GM10266 (cell line): ENCODE results near the gene HIGD2A.

Source experiments
- DNase-seq: peaks from one replicate; pipeline ENCODE4 v3.0.0; 2012; ENCODE audit errors: extremely low spot score
- TF ChIP-seq, protein P1 (sequence below): IDR thresholded peaks from 2 replicates; pipeline ENCODE4 v1.5.1; 2012; ENCODE audit warnings: mild to moderate bottlenecking, low read depth; ENCODE audit not compliant: control insufficient read depth, insufficient read depth; ENCODE audit errors: missing control alignments

HIGD2A gene, protein sequence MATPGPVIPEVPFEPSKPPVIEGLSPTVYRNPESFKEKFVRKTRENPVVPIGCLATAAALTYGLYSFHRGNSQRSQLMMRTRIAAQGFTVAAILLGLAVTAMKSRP

DNA sequence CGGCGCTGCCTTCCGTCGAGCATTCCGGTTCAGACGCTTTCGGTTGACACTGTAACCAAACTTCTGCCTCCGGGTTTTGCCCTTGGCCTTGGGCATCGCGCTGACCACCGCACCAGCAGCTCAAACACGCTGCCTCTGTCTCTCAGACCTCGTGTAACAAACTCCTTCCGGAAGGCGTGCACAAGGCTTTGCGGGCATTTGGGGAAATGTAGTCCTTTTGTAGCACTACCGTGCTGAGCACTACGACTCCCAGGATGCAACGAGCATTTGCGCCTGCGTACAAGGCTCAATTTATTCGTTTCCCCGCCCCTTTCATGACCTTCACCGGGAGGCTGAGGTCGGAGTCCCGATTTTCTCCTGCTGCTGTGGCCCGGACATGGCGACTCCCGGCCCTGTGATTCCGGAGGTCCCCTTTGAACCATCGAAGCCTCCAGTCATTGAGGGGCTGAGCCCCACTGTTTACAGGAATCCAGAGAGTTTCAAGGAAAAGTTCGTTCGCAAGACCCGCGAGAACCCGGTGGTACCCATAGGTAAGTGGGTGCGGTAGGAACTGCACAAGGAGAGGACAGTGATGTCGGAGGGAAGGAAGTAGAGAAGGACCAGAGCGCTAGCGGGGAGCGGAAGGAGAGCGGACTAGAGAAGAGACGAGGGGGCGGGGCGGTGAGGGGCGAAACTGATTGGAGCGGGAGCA, at the start of gene HIGD2A, which contains the start of gene NOP16:
TSS of gene HIGD2A (plus strand) at position 308 of the 691 bp plus-strand sequence. CDS start at position 377, 69 bp downstream.
TSS of gene NOP16 (minus strand) at position 155 of the 691 bp plus-strand sequence. CDS start at position 96, 59 bp downstream.
- TF ChIP-seq, protein P1, sequence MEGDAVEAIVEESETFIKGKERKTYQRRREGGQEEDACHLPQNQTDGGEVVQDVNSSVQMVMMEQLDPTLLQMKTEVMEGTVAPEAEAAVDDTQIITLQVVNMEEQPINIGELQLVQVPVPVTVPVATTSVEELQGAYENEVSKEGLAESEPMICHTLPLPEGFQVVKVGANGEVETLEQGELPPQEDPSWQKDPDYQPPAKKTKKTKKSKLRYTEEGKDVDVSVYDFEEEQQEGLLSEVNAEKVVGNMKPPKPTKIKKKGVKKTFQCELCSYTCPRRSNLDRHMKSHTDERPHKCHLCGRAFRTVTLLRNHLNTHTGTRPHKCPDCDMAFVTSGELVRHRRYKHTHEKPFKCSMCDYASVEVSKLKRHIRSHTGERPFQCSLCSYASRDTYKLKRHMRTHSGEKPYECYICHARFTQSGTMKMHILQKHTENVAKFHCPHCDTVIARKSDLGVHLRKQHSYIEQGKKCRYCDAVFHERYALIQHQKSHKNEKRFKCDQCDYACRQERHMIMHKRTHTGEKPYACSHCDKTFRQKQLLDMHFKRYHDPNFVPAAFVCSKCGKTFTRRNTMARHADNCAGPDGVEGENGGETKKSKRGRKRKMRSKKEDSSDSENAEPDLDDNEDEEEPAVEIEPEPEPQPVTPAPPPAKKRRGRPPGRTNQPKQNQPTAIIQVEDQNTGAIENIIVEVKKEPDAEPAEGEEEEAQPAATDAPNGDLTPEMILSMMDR: no peak
- peak; percentile 94 for DNase-seq

DNA sequence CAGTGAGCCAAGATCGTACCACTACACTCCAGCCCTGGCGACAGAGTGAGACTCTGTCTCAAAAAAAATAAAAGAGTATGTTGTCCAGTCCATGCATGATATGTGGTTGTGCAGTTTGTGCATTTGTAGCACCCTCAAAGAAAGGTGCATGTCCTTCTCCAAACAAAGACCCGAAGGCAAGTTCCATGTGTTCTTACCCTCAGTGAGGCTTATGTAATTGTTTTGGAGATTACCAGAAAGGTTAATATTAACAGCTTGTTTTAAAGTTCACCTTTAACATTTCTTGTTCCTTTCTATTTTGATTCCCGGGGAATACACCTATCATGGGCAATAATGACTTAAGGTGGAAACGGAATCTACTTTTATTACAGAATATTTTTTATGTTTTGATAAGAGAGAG, 49.2 kb upstream of the HIGD2A start:
- no peak for DNase-seq
- TF ChIP-seq, protein P1: no peak

DNA sequence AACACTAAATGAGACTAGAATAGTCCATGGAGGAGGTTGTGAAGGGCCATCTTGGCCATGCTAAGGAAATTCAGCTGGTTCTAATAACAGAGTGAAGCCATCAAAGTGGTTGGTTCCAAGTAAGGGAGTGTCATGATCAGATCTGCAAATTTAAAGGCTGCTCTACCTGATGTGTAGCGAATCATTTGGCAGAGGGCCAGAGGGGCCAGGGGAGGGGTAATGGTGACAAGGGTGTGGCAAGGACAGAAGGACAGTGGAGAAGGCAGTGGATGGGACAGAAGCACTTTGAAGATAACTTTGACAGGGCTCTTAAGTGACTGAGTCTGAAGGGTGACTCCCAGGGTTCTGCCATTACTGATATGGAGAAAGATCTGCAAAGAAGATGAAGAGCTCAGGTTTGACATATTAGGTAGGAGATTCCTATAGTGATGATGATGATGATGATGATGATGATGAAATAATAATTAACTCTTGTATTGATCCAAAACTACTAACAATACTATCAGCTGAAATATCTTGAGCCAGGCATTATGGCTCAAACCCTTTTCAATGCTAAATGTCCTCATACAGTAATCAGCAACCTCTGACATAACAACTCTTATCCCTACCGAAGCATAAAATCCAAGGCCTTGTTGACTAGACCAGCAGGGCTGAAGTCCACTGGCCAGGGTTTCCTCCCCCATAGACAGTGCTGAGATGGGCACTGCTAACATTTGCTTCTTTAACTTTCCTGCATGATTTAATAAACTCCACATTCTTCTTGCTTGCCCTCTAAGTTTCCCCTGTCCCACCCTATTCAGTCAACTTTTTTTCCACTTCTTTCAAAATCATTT, 47.0 kb upstream of the HIGD2A start:
- TF ChIP-seq, protein P1: no peak
- no peak for DNase-seq

DNA sequence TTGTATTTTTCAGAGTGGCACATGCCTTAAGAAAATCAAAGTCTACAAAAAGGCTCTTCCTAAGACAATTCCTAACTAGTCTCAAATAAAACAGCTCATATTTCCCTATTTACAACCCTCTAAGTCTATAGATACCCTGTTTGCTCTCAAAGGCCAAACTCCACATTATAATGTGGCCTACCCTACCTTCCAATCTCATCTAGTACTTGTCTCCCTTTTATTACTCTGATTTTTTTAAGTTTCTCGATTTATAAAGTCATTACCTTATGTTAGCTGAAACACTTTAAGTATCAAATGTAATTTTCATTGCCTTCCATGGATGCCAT, 46.4 kb upstream of the HIGD2A start:
- TF ChIP-seq, protein P1: no peak

DNA sequence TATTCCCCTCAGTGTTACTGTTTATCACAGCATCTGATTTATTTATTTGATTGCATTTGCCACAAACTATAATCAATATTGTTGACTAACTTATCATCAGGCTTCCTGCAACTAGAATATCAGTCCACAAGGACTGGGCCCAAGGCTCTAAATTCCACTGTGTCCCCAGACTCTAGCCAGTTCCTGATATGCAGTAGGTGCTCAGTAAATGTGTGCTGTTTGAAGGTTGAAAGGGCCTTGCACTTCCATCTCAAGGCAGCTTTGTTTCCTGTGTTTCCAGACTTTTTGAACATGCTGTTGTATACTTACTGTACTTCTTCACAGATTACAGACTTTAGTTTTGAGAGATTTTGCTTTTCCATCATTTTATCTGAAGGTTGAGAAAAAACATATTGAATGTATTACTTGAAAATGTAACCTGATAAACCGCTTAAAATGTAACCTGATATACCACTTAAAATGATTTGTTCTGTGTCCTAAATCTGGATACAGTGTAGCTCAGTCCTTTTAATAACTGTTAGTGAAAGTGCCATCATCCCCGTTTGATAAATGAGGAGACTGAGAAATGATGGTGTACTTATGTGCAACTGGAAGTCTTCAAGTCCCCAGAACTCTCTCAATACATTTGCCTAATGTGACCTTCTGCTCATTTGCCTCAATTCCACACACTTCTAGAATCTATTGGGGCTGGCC, 45.6 kb upstream of the HIGD2A start:
- TF ChIP-seq, protein P1: no peak
- DNase-seq: no peak

More for the DNA sequence above, 46.4 kb upstream of the HIGD2A start:
- DNase-seq: no peak

DNA sequence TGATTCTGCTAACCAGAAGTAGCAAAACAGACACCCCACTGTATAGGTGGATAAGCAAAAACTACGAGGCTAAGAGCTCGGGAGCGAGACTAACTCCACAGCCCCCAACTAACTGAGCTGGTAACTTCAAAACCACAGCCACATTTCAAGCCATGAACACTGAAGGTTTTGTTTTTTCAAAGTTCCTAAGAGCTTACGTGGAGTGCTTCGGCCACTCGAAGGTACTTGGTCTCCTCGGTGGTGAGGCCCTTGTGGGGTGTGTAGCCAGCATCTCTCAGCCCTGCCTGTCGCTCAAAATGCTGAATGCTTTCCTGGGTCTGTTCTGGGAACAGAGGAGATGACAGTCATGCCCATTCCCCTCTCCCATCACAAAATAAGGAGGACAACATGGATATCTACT, 38.1 kb upstream of the HIGD2A start:
- DNase-seq: no peak
- TF ChIP-seq, protein P1: no peak
